Activated CD8-positive, alpha-beta T cell treated with anti-CD3 and anti-CD28 coated beads, Interleukin-2, amount 10 ng/mL, durations not matched to agents 7 days and 5 days (primary cell): ENCODE measurements around the gene HOXB8. TPM values are rescaled to one million over a fixed set of nuclear protein-coding genes. Genes with fewer than 3 reads are reported as not detected.
A peak's percentile ranks its signal among the peaks of the same experiment; 100 is the strongest.

Experiments
- ATAC-seq: fragments of 150-1000 bp; cut with Tn5 transposase; one replicate; pipeline ENCODE4 v1.10.0; 2021; ENCODE audit warnings: moderate library complexity
- CTCF ChIA-PET: fragments of 350-600 bp; sonication (Branson Sonifier 250); formaldehyde crosslinking; loops from one replicate; lab custom pipeline; 2021; ENCODE audit warnings: antibody characterized with exemption; lab: Charles Lee
- POLR2A ChIA-PET: fragments of 350-600 bp; sonication (Branson Sonifier 250); formaldehyde crosslinking; loops from one replicate; lab custom pipeline; 2021; ENCODE audit warnings: antibody characterized with exemption; lab: Charles Lee
- DNase-seq: peaks from one replicate; pipeline ENCODE4 v3.0.0-alpha.2; 2020
- H3K27ac Mint-ChIP-seq: one replicate; pipeline ENCODE4 v1.8.0; 2021; ENCODE audit warnings: mild to moderate bottlenecking, mixed read lengths
- H3K27me3 Mint-ChIP-seq: one replicate; pipeline ENCODE4 v1.8.0; 2021; ENCODE audit warnings: low read depth, mixed read lengths
- H3K36me3 Mint-ChIP-seq: one replicate; pipeline ENCODE4 v1.8.0; 2021; ENCODE audit warnings: low read depth, mixed read lengths
- H3K4me1 Mint-ChIP-seq: one replicate; pipeline ENCODE4 v1.8.0; 2021; ENCODE audit warnings: low read depth, mixed read lengths
- H3K4me3 Mint-ChIP-seq: one replicate; pipeline ENCODE4 v1.8.0; 2021; ENCODE audit warnings: mild to moderate bottlenecking, mixed read lengths
- H3K9me3 Mint-ChIP-seq: one replicate; pipeline ENCODE4 v1.8.0; 2022; ENCODE audit warnings: mixed read lengths; ENCODE audit not compliant: insufficient read depth
- total RNA-seq, 2 experiments: library from RNA; stranded (reverse); gene quantifications; one replicate each; pipeline ENCODE4 v1.2.3, GENCODE V29; 2021

HOXB8 gene
- total RNA-seq, 2 experiments from 2014 or later = not detected

DNA sequence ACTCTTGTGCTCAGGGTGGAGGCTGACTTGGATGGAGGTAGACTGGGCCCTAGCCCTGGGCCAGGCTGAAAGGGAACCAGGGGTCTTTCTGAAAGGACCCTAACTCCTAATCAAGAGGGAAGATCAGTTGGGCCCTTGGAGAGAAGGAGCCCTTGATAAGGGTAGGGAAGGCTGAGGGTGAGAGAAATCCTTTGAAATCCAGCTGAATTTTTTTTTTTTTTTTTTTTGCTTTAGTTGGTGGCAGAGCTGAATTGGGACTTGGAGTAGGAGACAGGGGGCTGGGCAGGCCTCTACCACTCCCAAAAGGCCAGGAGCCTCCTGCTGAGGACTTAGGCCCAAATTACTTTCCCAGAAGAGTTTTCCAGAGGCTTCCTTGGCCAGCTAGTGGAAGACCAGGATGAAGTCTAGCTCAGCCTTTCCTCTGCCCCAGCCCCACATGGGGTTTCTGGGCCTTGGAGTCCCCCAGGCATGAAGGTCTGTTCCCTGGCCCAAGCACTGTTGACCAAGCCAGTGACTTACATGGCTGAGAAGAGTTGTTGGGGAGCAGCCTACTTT lies 24.4 kb downstream of the HOXB8 start:
- Mint-ChIP-seq H3K27ac (no peak overlapping the region), H3K9me3 (no peaks in the 10 kb centered on the region), H3K4me3 (no peak overlapping the region), H3K36me3 (no peaks in the 10 kb centered on the region), H3K27me3 (peaks cover 78% of the 10 kb centered on the region), H3K4me1 (peaks cover 42% of the 10 kb centered on the region)
- DNase-seq (no peak), ATAC-seq (no peak)
- POLR2A ChIA-PET = no interaction called here
- CTCF ChIA-PET = interaction anchor here (1.2 to 4.1 kb wide), 2 partner anchors 139 to 239 kb away, joined by 3 to 25 read pairs; no protein-coding TSS in a partner anchor

DNA sequence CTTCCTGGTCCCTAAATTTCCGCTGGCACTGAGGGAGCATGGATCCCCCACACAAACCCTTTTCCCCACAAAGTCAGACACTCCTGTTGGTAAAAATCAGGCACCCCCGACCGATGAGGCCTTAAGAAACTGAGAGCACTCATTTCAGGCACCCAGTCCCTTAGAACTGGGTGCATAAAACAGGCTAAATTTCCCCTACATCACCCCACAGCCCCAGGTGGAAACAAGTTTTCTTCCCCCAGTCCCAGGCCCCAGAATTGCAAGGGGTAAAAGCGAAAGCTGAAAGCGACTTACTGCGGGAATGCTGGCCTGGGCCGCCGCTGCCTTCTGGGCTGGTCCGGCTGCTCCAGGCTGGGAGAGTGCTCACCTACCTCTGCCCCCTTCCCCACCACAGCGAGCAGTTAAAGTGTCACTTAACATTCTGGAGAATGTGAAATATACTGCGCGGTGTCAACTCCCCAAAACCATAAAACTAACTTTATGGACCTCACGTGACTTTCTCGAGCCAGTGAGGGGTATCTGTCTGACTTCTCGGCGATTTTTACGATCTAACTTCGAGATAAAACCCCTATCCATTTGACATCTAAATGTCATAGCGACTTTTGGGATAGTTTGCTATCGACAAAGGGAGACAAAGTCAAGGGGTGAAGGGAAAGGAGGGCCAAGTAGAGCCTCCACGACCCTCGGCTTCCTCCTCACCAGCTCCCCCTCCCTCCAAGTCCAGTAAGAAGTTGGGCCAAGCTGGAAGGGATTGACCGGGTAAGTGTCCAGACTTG lies 25.1 kb downstream of the HOXB8 start, which contains the start of gene HOXB3:
TSS of gene HOXB3 (minus strand) at position 411 of the 776 bp plus-strand sequence. CDS start 37,767 bp downstream, outside the sequence.
- ATAC-seq (no peak), DNase-seq (no peak)
- CTCF ChIA-PET = interaction anchor here (1.0 to 4.1 kb wide), 4 partner anchors 90 to 327 kb away, joined by 4 to 25 read pairs (median 6); no protein-coding TSS in a partner anchor
- Mint-ChIP-seq H3K4me1 (peaks cover 48% of the 10 kb centered on the region), H3K27me3 (peaks cover 71% of the 10 kb centered on the region), H3K36me3 (no peaks in the 10 kb centered on the region), H3K9me3 (no peaks in the 10 kb centered on the region), H3K27ac (no peak within 1 kb of the TSS), H3K4me3 (no peak within 1 kb of the TSS)
- POLR2A ChIA-PET = no interaction called here

DNA sequence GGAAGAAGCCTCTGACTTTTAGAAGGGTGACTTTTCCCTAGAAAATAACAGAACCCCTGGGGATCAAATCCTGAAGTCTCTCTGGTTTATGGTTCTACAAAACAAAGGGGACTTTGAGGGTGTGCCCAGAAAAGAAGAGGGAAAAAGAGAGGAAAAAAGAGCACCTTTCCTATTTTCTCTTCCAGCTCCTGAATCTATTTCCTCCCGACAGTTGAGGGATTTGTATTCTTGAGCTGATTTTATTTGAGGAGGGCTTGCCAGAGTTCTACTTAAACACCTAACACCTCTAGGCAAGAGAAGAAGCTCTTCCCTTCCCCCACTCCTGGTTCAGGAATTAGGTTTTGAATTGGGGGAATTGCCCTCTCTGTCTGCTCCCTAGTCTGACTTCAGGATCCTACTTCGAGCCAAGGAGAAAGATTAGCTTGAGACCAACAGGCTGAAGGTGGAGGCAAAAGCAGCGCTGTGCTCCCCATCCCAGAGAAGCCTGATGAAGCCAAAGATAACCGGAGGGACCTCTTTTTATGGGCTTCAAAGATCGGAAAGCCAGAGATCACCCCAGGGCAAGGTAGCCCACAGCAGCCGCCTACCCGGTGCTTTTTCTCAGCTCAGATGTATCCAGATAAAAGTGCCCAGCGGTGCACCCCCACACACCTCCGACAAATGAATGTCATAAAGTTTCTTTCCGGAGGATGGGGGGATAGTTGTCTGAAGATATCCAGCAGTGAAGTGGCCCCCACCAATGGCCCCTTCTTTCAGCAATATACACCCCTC lies 25.8 kb downstream of the HOXB8 start:
- no peaks in the 10 kb centered on the region for H3K9me3 Mint-ChIP-seq
- no peaks in the 10 kb centered on the region for H3K36me3 Mint-ChIP-seq
- H3K27ac Mint-ChIP-seq = no peak overlapping the region
- peaks cover 51% of the 10 kb centered on the region for H3K4me1 Mint-ChIP-seq
- POLR2A ChIA-PET = interaction anchor here (1.1 kb wide), 1 partner anchor 43 kb away, joined by 3 read pairs; no protein-coding TSS in a partner anchor
- DNase-seq = no peak
- H3K27me3 Mint-ChIP-seq = peaks cover 70% of the 10 kb centered on the region
- CTCF ChIA-PET = interaction anchor here (1.0 to 4.1 kb wide), 9 partner anchors 9 to 509 kb away, joined by 4 to 25 read pairs (median 6); no protein-coding TSS in a partner anchor
- H3K4me3 Mint-ChIP-seq = no peak overlapping the region
- ATAC-seq = no peak

DNA sequence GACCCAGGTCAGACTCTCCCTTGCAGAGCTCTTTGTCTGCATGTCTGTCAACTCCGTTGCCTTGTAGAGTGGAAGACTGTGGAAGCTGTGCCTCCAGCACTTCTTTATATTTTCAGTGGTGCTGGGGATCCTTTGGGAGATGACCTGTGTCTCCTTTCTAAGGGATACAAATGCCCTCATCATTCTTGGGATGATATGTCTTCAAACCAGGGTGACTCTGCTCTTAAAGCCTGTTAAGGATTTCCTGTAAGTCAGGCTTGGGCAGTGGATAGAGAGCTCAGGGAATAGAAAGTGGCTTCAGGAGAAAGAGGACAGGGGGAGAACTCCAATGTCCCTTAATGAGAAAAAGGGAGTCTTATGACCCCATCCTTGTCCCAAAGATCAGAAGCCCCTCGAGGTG lies 26.6 kb downstream of the HOXB8 start:
- peaks cover 48% of the 10 kb centered on the region for H3K4me1 Mint-ChIP-seq
- ChIA-PET POLR2A (interaction anchor here (0.7 to 1.2 kb wide), 3 partner anchors 44 to 135 kb away, joined by 3 read pairs; no protein-coding TSS in a partner anchor), CTCF (interaction anchor here (0.7 to 4.1 kb wide), 15 partner anchors 10 to 508 kb away, joined by 3 to 25 read pairs (median 4); no protein-coding TSS in a partner anchor)
- H3K36me3 Mint-ChIP-seq = no peaks in the 10 kb centered on the region
- H3K27ac Mint-ChIP-seq = no peak overlapping the region
- H3K4me3 Mint-ChIP-seq = no peak overlapping the region
- DNase-seq (no peak), ATAC-seq (no peak)
- no peaks in the 10 kb centered on the region for H3K9me3 Mint-ChIP-seq
- H3K27me3 Mint-ChIP-seq = peaks cover 75% of the 10 kb centered on the region

DNA sequence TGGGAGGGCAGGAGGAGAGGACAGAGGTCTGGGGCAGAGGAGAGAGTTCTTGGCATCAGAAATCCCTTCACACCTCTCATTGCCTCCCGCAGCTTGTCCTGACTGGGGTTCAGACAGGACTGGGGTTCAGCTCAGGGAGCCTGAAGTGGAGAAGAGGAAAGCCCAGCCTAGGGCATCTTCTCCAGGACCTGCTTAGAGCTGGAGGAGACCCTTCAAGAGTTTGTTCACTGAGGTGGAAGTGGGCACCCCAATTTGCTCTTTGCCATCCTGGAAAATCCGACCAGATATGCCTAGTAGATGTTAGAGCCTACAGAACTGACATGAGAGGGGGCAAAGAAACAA lies 27.0 kb downstream of the HOXB8 start:
- ATAC-seq = no peak
- DNase-seq = no peak
- H3K4me3 Mint-ChIP-seq = no peak overlapping the region
- no peaks in the 10 kb centered on the region for H3K9me3 Mint-ChIP-seq
- POLR2A ChIA-PET = interaction anchor here (0.7 to 1.2 kb wide), 5 partner anchors 44 to 481 kb away, joined by 3 read pairs; partner anchors contain the start of gene SNX11
- CTCF ChIA-PET = interaction anchor here (0.7 to 4.1 kb wide), 19 partner anchors 11 to 508 kb away, joined by 3 to 25 read pairs (median 4); no protein-coding TSS in a partner anchor
- H3K27me3 Mint-ChIP-seq = peaks cover 76% of the 10 kb centered on the region
- H3K36me3 Mint-ChIP-seq = no peaks in the 10 kb centered on the region
- no peak overlapping the region for H3K27ac Mint-ChIP-seq
- peaks cover 45% of the 10 kb centered on the region for H3K4me1 Mint-ChIP-seq

DNA sequence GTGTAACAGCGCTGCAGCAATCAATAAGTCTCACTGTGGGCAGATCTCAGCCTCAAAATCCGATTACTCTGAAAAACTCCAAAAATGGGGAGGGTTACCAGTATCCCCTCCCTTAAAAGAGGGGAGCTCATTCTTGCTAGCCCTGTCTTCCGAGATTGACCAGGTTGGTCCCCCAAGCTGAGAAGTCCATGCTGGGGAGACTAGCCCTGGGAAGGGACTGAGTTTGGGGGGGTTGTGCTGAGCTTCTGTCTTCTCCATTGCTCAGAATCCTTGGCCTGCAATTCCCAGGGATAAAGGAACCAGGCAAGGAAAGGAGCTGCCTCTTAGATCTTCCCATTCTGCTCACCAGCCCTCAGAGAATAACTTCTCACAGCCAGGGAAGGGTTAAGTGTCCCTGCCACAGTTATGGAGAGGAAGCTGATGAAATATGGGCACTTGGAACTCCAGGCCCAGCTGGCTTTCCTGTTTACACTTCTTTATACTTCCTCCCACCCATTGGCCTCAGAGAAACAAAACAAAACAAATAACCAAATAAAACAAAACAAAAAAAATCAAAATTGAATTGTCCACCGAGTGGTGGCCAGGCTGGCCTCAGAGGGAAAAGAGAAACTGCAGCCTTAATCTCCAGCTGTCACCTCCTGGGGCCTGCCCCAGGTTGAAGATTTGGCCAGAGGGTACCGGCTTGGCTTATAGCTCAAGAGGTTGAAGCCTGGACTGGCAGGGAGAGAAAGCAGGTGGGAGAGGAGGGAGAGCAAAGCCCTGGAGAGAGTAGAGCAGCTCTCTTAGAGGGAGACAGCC lies 27.6 kb downstream of the HOXB8 start:
- POLR2A ChIA-PET = interaction anchor here (0.7 to 1.2 kb wide), 4 partner anchors 49 to 480 kb away, joined by 3 read pairs; partner anchors contain the start of gene SNX11
- DNase-seq = no peak
- H3K36me3 Mint-ChIP-seq = peaks cover 2% of the 10 kb centered on the region
- H3K9me3 Mint-ChIP-seq = no peaks in the 10 kb centered on the region
- peaks cover 45% of the 10 kb centered on the region for H3K4me1 Mint-ChIP-seq
- H3K4me3 Mint-ChIP-seq = no peak overlapping the region
- H3K27ac Mint-ChIP-seq = no peak overlapping the region
- CTCF ChIA-PET = interaction anchor here (0.7 to 4.1 kb wide), 18 partner anchors 11 to 562 kb away, joined by 3 to 25 read pairs (median 4); partner anchors contain the start of gene HOXB8
- H3K27me3 Mint-ChIP-seq = peaks cover 77% of the 10 kb centered on the region
- no peak for ATAC-seq

DNA sequence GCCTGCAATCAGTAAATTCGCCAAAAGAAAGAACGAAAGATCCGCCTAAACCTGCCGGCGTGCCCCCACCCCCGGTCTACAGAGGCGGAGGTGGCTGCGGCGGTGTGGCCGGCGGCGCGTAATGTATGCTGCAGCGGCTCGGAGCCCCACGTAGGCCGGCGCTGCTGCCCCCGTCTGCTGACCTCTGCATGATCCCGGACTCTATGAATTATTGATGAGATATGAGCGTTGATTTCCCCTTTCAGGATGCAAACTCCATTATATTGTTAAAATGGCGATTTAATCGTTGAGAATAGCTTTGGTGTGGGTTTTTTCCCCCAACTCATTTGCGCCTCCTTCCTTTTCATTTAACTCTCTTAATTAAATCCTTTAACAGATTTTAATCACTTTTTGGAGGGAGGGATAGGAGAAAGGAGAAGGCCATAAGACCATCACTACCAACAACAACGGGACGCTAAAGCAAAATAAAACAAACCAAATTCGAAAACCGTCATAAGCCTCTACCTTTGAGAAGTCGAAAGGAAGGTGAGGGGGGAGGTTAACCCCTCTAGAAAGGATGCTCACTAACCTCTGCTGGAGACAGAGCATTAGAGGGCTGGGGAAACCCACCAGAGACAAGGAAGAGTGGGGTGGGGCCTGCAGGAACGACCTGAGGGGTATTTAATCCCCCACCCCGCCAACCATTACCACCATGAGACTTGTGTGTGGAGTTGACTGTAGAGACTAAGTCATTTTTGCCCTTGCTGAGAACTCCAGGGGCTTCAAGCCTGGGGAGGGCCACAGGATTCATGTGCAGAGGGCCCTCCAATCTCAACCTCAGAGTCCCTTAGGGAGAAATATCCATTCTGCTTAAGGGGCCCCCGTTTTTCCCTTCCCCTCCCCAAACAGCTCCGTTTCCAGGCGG lies 28.5 kb downstream of the HOXB8 start:
- ATAC-seq (peak; percentile 27), DNase-seq (peak; percentile 49)
- H3K4me3 Mint-ChIP-seq = peak overlapping the region; percentile 86
- peaks cover 3% of the 10 kb centered on the region for H3K36me3 Mint-ChIP-seq
- peaks cover 77% of the 10 kb centered on the region for H3K27me3 Mint-ChIP-seq
- H3K9me3 Mint-ChIP-seq = no peaks in the 10 kb centered on the region
- no peak overlapping the region for H3K27ac Mint-ChIP-seq
- peaks cover 51% of the 10 kb centered on the region for H3K4me1 Mint-ChIP-seq
- CTCF ChIA-PET = interaction anchor here (0.7 to 4.1 kb wide), 11 partner anchors 15 to 561 kb away, joined by 3 to 25 read pairs (median 5); partner anchors contain the start of gene HOXB8
- POLR2A ChIA-PET = interaction anchor here (1.2 kb wide), 1 partner anchor 50 kb away, joined by 3 read pairs; no protein-coding TSS in a partner anchor

DNA sequence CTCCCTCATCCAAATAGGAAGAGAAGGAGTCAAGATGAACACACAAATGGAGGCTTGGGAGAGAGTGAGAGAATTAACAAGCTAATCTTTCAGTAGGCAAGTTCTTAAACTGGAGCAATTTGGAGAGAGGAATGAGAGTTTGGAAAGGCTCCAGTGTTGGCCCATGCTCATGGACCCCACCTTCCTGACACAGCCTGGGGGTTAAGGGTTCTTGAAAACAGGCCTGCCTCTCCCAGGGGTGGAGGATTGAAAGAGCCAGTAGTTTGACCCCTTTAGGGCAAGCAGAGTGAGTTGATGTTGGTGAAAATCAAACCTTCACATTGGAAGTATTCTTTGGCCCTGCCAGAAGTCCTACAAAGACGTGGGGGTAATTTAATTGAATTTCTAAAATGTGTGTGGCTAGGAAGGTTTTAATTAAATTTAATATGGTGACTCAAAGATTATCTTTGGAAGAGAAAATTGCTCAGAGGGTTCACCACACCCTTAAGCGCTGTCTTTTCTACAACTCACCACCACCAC lies 30.8 kb downstream of the HOXB8 start:
- H3K4me1 Mint-ChIP-seq = peaks cover 63% of the 10 kb centered on the region
- no peak overlapping the region for H3K4me3 Mint-ChIP-seq
- ChIA-PET CTCF (interaction anchor here (0.9 to 2.6 kb wide), 6 partner anchors 9 to 276 kb away, joined by 3 to 17 read pairs (median 5); partner anchors contain the start of gene HOXB5), POLR2A (no interaction called here)
- no peaks in the 10 kb centered on the region for H3K9me3 Mint-ChIP-seq
- no peak for DNase-seq
- H3K27ac Mint-ChIP-seq = no peak overlapping the region
- peaks cover 3% of the 10 kb centered on the region for H3K36me3 Mint-ChIP-seq
- ATAC-seq = no peak
- peaks cover 79% of the 10 kb centered on the region for H3K27me3 Mint-ChIP-seq

DNA sequence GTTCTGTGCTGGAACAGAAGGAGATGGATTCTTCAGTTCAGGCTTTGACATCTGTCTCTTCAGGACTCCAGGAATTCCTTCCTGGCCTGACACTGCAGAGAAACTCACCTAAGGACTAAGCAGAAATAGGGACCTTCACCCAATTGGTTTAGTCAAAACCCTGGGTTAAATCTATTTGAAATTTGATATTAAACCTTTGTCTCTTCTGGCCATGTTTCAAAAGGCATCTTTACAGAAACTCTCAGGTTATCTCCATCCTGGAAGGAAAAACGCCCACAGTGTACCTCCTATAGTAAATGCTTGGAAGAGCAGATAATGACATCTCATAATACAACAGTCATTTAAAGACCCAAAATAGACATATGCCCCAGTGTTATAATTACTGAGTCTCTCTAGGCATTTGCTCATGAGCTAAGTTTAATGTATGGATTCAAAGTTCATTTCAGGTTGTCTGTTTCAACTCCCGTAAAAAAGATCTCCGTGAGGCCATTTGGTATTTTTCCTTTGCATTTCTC lies 31.3 kb downstream of the HOXB8 start:
- no peak overlapping the region for H3K4me3 Mint-ChIP-seq
- DNase-seq = no peak
- peaks cover 68% of the 10 kb centered on the region for H3K4me1 Mint-ChIP-seq
- no peak for ATAC-seq
- H3K27ac Mint-ChIP-seq = no peak overlapping the region
- CTCF ChIA-PET = interaction anchor here (0.9 to 2.6 kb wide), 10 partner anchors 10 to 275 kb away, joined by 3 to 17 read pairs (median 4); partner anchors contain the start of gene HOXB5
- POLR2A ChIA-PET = no interaction called here
- no peaks in the 10 kb centered on the region for H3K9me3 Mint-ChIP-seq
- H3K36me3 Mint-ChIP-seq = peaks cover 3% of the 10 kb centered on the region
- H3K27me3 Mint-ChIP-seq = peaks cover 79% of the 10 kb centered on the region
